Keratinocyte (primary cell): ENCODE measurements around the gene EXOC3L1.

ENCODE experiments used
- EZH2 ChIP-seq: IDR thresholded peaks from one replicate; pipeline ENCODE4 v1.6.1; 2012; ENCODE audit warnings: inconsistent platforms, mild to moderate bottlenecking, low read length, moderate library complexity
- TF ChIP-seq, protein P1 (sequence below), 3 experiments: IDR thresholded peaks in 1 of 3; conservative IDR thresholded peaks in 1 of 3; optimal IDR thresholded peaks in 1 of 3; 2 replicates in 2 of 3; 3 replicates in 1 of 3; pipeline versions ENCODE3 to v1.5.1; 2011; ENCODE audit warnings: low read length in 3 of 3, mild to moderate bottlenecking in 3 of 3, moderate library complexity in 2 of 3, control low read depth in 1 of 3, inconsistent platforms in 1 of 3; ENCODE audit not compliant: insufficient read depth in 2 of 3; ENCODE audit errors: extremely low read depth in 1 of 3

DNA sequence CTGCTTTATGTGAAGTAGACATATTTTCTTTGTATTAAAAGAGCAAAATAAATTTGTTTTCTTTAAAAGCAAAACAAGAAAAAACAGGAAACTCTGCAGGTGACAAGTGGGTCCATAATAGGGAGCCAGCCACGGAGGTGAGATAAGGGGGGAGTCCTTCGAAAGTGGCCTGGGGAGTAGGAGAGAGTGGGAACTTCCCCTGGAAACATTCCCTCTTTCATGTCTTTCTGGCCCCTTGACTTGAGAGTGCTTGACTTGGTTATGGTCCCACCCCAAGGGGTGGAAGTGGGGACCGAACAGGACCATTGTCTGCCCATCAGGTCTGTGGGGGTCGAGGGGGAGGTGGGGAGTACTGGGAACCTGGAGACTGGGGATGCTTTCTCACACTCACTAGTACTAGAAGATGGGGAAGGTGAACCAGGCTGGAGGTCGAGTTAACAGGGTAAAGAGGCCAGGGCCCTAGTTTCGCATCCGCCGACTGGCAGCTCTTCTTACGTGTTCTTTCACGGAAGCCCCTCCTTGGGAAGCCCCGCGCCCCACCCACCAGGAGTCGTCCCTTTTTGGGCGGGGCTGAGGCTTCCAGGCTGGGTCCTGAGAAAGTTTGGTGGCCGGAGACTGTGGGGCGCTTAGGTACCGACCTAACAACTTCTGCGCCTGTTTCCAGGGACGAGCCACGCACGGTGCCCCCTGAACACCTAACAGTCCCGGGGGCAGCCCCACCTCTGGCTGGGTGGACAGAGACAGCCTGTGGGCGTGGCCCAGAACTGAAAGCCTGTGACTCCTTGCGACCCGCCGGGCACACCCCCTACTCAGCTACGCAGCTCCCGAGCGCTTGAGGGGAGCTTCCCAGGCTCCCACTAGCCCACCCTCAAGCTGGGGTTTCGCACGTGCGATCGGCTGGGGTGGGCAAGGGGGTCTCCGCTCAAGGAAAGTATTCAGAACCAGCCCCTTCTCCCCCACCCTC lies 31.0 kb downstream of the EXOC3L1 start:
- TF ChIP-seq, protein P1, sequence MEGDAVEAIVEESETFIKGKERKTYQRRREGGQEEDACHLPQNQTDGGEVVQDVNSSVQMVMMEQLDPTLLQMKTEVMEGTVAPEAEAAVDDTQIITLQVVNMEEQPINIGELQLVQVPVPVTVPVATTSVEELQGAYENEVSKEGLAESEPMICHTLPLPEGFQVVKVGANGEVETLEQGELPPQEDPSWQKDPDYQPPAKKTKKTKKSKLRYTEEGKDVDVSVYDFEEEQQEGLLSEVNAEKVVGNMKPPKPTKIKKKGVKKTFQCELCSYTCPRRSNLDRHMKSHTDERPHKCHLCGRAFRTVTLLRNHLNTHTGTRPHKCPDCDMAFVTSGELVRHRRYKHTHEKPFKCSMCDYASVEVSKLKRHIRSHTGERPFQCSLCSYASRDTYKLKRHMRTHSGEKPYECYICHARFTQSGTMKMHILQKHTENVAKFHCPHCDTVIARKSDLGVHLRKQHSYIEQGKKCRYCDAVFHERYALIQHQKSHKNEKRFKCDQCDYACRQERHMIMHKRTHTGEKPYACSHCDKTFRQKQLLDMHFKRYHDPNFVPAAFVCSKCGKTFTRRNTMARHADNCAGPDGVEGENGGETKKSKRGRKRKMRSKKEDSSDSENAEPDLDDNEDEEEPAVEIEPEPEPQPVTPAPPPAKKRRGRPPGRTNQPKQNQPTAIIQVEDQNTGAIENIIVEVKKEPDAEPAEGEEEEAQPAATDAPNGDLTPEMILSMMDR (optimal IDR thresholded peaks at IDR 0.05 in 1 of 3, IDR thresholded peaks at IDR 0.05 in 1 of 3, conservative IDR thresholded peaks at IDR 0.05 in 1 of 3; ENCODE audit: extremely low read depth in 1 of 3, insufficient read depth in 2 of 3, low read length in 3 of 3): no peak
- TF ChIP-seq EZH2: no peak
